Measurements from ENCODE around the gene DNAL4. TPM values are rescaled to one million over a fixed set of nuclear protein-coding genes. Genes with fewer than 3 reads are reported as not detected.

The DNAL4 gene
- total RNA-seq, 1 experiment from 2014 or later, result 9.2 TPM

- CTCF ChIA-PET, result no interaction called here
- Mint-ChIP-seq H3K9me3 (ENCODE audit: unreplicated experiment) (no peaks in the 10 kb centered on the region), H3K27me3 (ENCODE audit: insufficient read depth, unreplicated experiment) (peaks cover 17% of the 10 kb centered on the region), H3K36me3 (ENCODE audit: insufficient read depth, unreplicated experiment) (no peaks in the 10 kb centered on the region), H3K27ac (ENCODE audit: unreplicated experiment) (no peak overlapping the region), H3K4me1 (ENCODE audit: low read depth, unreplicated experiment) (no peaks in the 10 kb centered on the region), H3K4me3 (ENCODE audit: unreplicated experiment) (no peak overlapping the region)
- Histone ChIP-seq H3K4me1 (no peaks in the 10 kb centered on the region), H3K36me3 (ENCODE audit: control insufficient read depth, insufficient read depth, low read length) (no peaks in the 10 kb centered on the region), H3K27me3 (replicated peaks; ENCODE audit: control insufficient read depth, insufficient read depth, low read length) (no peaks in the 10 kb centered on the region), H3K9me3 (no peaks in the 10 kb centered on the region), H3K4me3 (ENCODE audit: low read depth, low read length) (no peak overlapping the region)
- DNase-seq, result no peak
- BruUV-seq (replicated peaks), result no TSS peak
- intact Hi-C loops (cut with micrococcal nuclease; ENCODE audit: unreplicated experiment), result no loop called here
- TF ChIP-seq CTCF (IDR thresholded peaks at IDR 0.05; ENCODE audit: insufficient read depth in 1 of 2, low read depth in 1 of 2, low read length in 1 of 2, severe bottlenecking in 1 of 2, unreplicated experiment in 1 of 2), result no peak
- POLR2A ChIA-PET, result no interaction called here
These were observed 25.5 kb upstream of the DNAL4 start for GRCh38 chr22:38819387-38819940.

GRCh38 chr22:38817196-38817595, 23.3 kb upstream of the DNAL4 start:
- ChIA-PET CTCF (interaction anchor here (1.3 kb wide), 1 partner anchor 48 kb away, joined by 3 read pairs; no protein-coding TSS in a partner anchor), POLR2A (no interaction called here)
- Histone ChIP-seq H3K4me1 (no peaks in the 10 kb centered on the region), H3K9me3 (no peaks in the 10 kb centered on the region), H3K4me3 (ENCODE audit: low read depth, low read length) (no peak overlapping the region), H3K36me3 (ENCODE audit: control insufficient read depth, insufficient read depth, low read length) (no peaks in the 10 kb centered on the region), H3K27me3 (replicated peaks; ENCODE audit: control insufficient read depth, insufficient read depth, low read length) (no peaks in the 10 kb centered on the region)
- DNase-seq, result no peak
- intact Hi-C loops (cut with micrococcal nuclease; ENCODE audit: unreplicated experiment), result no loop called here
- H3K27me3 Mint-ChIP-seq (ENCODE audit: insufficient read depth, unreplicated experiment), result peaks cover 30% of the 10 kb centered on the region
- no peaks in the 10 kb centered on the region for H3K9me3 Mint-ChIP-seq (ENCODE audit: unreplicated experiment)
- H3K36me3 Mint-ChIP-seq (ENCODE audit: insufficient read depth, unreplicated experiment), result no peaks in the 10 kb centered on the region
- BruUV-seq (replicated peaks), result no TSS peak
- no peak overlapping the region for H3K27ac Mint-ChIP-seq (ENCODE audit: unreplicated experiment)
- no peak for TF ChIP-seq CTCF (IDR thresholded peaks at IDR 0.05; ENCODE audit: insufficient read depth in 1 of 2, low read depth in 1 of 2, low read length in 1 of 2, severe bottlenecking in 1 of 2, unreplicated experiment in 1 of 2)
- no peak overlapping the region for H3K4me3 Mint-ChIP-seq (ENCODE audit: unreplicated experiment)
- no peaks in the 10 kb centered on the region for H3K4me1 Mint-ChIP-seq (ENCODE audit: low read depth, unreplicated experiment)

GRCh38 chr22:38815842-38816241, 21.9 kb upstream of the DNAL4 start:
- no TSS peak for BruUV-seq (replicated peaks)
- ChIA-PET POLR2A (no interaction called here), CTCF (interaction anchor here (1.3 kb wide), 1 partner anchor 47 kb away, joined by 3 read pairs; no protein-coding TSS in a partner anchor)
- Histone ChIP-seq H3K4me3 (ENCODE audit: low read depth, low read length) (no peak overlapping the region), H3K4me1 (no peaks in the 10 kb centered on the region), H3K27me3 (replicated peaks; ENCODE audit: control insufficient read depth, insufficient read depth, low read length) (no peaks in the 10 kb centered on the region), H3K9me3 (no peaks in the 10 kb centered on the region), H3K36me3 (ENCODE audit: control insufficient read depth, insufficient read depth, low read length) (no peaks in the 10 kb centered on the region)
- Mint-ChIP-seq H3K4me1 (ENCODE audit: low read depth, unreplicated experiment) (no peaks in the 10 kb centered on the region), H3K4me3 (ENCODE audit: unreplicated experiment) (no peak overlapping the region), H3K27ac (ENCODE audit: unreplicated experiment) (no peak overlapping the region), H3K9me3 (ENCODE audit: unreplicated experiment) (no peaks in the 10 kb centered on the region), H3K27me3 (ENCODE audit: insufficient read depth, unreplicated experiment) (peaks cover 34% of the 10 kb centered on the region), H3K36me3 (ENCODE audit: insufficient read depth, unreplicated experiment) (no peaks in the 10 kb centered on the region)
- no peak for TF ChIP-seq CTCF (IDR thresholded peaks at IDR 0.05; ENCODE audit: insufficient read depth in 1 of 2, low read depth in 1 of 2, low read length in 1 of 2, severe bottlenecking in 1 of 2, unreplicated experiment in 1 of 2)
- DNase-seq, result no peak
- intact Hi-C loops (cut with micrococcal nuclease; ENCODE audit: unreplicated experiment), result no loop called here

Measured in Caco-2 (cell line).